ENCODE measurements around the gene HPS1. TPM values are rescaled to one million over a fixed set of nuclear protein-coding genes. Genes with fewer than 3 reads are reported as not detected.

HPS1 gene
- total RNA-seq, 2 donors from 2014 or later: 40.0 to 53.7 TPM

DNA sequence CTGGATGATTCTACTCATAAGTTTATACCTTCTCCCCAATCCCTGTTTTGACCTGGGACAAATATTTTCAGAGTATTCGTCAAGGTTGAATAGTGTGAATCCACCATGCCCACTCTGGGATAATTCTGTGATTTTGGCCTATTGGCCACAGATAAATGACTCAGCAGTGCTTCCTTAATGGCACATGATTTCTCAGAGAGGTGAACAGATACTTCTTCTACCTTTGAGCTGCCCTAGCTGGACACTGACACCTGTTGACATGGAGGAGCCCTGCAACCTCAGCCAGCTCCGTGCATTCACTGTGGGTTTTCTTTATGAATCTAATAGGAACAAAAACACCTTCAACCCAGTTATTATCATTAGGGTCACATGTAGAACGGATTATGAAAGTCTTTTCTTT is 40.9 kb upstream of the HPS1 start:
- Histone ChIP-seq H3K27ac (no peak overlapping the region), H3K4me1 (no peaks in the 10 kb centered on the region), H3K27me3 (no peaks in the 10 kb centered on the region), H3K36me3 (replicated peaks in 1 of 2; ENCODE audit: insufficient read depth in 1 of 2, low read depth in 2 of 2) (no peaks in the 10 kb centered on the region), H3K9me3 (no peaks in the 10 kb centered on the region), H3K4me3 (no peak overlapping the region)
- DNase-seq (no peak), ATAC-seq (no peak)
- WGBS, 2 donors: 68 to 72% methylated on average over 3 of the region's 3 CpGs
- TF ChIP-seq POLR2A (IDR thresholded peaks at IDR 0.05): no peak
- TF ChIP-seq CTCF (IDR thresholded peaks at IDR 0.05): no peak
- intact Hi-C loops (cut with DNase I): no loop called here

DNA sequence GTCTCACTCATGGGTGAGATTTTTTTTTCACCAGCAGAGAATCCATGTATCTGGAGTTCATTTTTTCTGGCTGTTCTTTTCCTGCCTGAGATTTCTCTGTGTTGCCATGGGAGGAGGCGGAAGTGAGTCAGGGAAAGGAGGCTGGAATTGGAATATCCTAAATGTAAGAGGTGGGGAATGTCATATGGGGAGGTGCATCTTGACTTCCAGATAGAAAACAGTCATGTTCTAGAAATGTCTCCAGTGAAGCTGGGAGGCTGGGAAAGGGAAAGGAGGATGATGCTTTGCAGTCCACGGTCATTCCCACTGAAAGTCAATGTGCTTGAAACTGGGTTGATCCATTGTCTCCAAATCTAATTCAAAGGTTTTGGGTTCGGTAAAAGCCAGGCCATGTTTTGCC is 39.7 kb upstream of the HPS1 start:
- DNase-seq (no peak), ATAC-seq (no peak)
- no peaks in the 10 kb centered on the region for H3K36me3 ChIP-seq (replicated peaks in 1 of 2; ENCODE audit: insufficient read depth in 1 of 2, low read depth in 2 of 2)
- no peaks in the 10 kb centered on the region for H3K27me3 ChIP-seq
- no peak overlapping the region for H3K4me3 ChIP-seq
- TF ChIP-seq POLR2A (IDR thresholded peaks at IDR 0.05): no peak
- no peak for TF ChIP-seq CTCF (IDR thresholded peaks at IDR 0.05)
- no peaks in the 10 kb centered on the region for H3K9me3 ChIP-seq
- WGBS, 2 donors: 84 to 85% methylated on average over 3 of the region's 3 CpGs
- H3K27ac ChIP-seq: no peak overlapping the region
- intact Hi-C loops (cut with DNase I): no loop called here
- H3K4me1 ChIP-seq: no peaks in the 10 kb centered on the region

GRCh38 chr10:98485959-98486358 is 39.2 kb upstream of the HPS1 start:
- DNase-seq: no peak
- intact Hi-C loops (cut with DNase I): no loop called here
- TF ChIP-seq CTCF (IDR thresholded peaks at IDR 0.05) (no peak), POLR2A (IDR thresholded peaks at IDR 0.05) (no peak)
- Histone ChIP-seq H3K36me3 (replicated peaks in 1 of 2; ENCODE audit: insufficient read depth in 1 of 2, low read depth in 2 of 2) (no peaks in the 10 kb centered on the region), H3K4me3 (no peak overlapping the region), H3K27ac (no peak overlapping the region), H3K9me3 (no peaks in the 10 kb centered on the region), H3K4me1 (no peaks in the 10 kb centered on the region), H3K27me3 (no peaks in the 10 kb centered on the region)
- WGBS, 2 donors: 75 to 81% methylated on average over 2 of the region's 2 CpGs
- no peak for ATAC-seq

GRCh38 chr10:98483658-98484057 is 36.9 kb upstream of the HPS1 start:
- intact Hi-C loops (cut with DNase I): no loop called here
- TF ChIP-seq POLR2A (IDR thresholded peaks at IDR 0.05) (no peak), CTCF (IDR thresholded peaks at IDR 0.05) (no peak)
- no peak for ATAC-seq

GRCh38 chr10:98482096-98482495 is 35.4 kb upstream of the HPS1 start:
- Histone ChIP-seq H3K27ac (no peak overlapping the region), H3K36me3 (replicated peaks in 1 of 2; ENCODE audit: insufficient read depth in 1 of 2, low read depth in 2 of 2) (no peaks in the 10 kb centered on the region), H3K27me3 (no peaks in the 10 kb centered on the region), H3K4me1 (no peaks in the 10 kb centered on the region), H3K9me3 (no peaks in the 10 kb centered on the region), H3K4me3 (no peak overlapping the region)
- DNase-seq: no peak
- intact Hi-C loops (cut with DNase I): no loop called here
- no peak for TF ChIP-seq CTCF (IDR thresholded peaks at IDR 0.05)
- TF ChIP-seq POLR2A (IDR thresholded peaks at IDR 0.05): no peak
- ATAC-seq: no peak
- 80 to 90% methylated on average over 1 to 2 of the region's 2 CpGs for WGBS, 2 donors

More at GRCh38 chr10:98483658-98484057, 36.9 kb upstream of the HPS1 start:
- Histone ChIP-seq H3K9me3 (no peaks in the 10 kb centered on the region), H3K27me3 (no peaks in the 10 kb centered on the region), H3K4me1 (no peaks in the 10 kb centered on the region), H3K36me3 (replicated peaks in 1 of 2; ENCODE audit: insufficient read depth in 1 of 2, low read depth in 2 of 2) (no peaks in the 10 kb centered on the region), H3K27ac (no peak overlapping the region), H3K4me3 (no peak overlapping the region)
- no peak for DNase-seq
